Activated naive CD8-positive, alpha-beta T cell treated with anti-CD3 and anti-CD28 coated beads, Interleukin-2, amount 10 ng/mL, durations not matched to agents 7 days and 5 days (primary cell): ENCODE data around the gene MEIS1. TPM values are rescaled to one million over a fixed set of nuclear protein-coding genes. Genes with fewer than 3 reads are reported as not detected.

Experiments used
- ATAC-seq: fragments of 150-1000 bp; cut with Tn5 transposase; one replicate; pipeline ENCODE4 v1.10.0; 2021; ENCODE audit warnings: low read depth, moderate library complexity
- POLR2A ChIA-PET: fragments of 350-600 bp; sonication (Branson Sonifier 250); formaldehyde crosslinking; loops from one replicate; lab custom pipeline; 2021; ENCODE audit warnings: antibody characterized with exemption; lab: Charles Lee
- DNase-seq: peaks from one replicate; pipeline ENCODE4 v3.0.0; 2021
- H3K27ac Mint-ChIP-seq: one replicate; pipeline ENCODE4 v1.8.0; 2022; ENCODE audit warnings: mild to moderate bottlenecking, mixed read lengths
- H3K27me3 Mint-ChIP-seq: one replicate; pipeline ENCODE4 v1.8.0; 2022; ENCODE audit warnings: mild to moderate bottlenecking, moderate library complexity, mixed read lengths
- H3K36me3 Mint-ChIP-seq: one replicate; pipeline ENCODE4 v1.8.0; 2021; ENCODE audit warnings: mild to moderate bottlenecking, mixed read lengths
- H3K4me1 Mint-ChIP-seq: one replicate; pipeline ENCODE4 v1.8.0; 2021; ENCODE audit warnings: mixed read lengths
- H3K4me3 Mint-ChIP-seq: one replicate; pipeline ENCODE4 v1.8.0; 2022; ENCODE audit warnings: mild to moderate bottlenecking, moderate library complexity, mixed read lengths
- H3K9me3 Mint-ChIP-seq: one replicate; pipeline ENCODE4 v1.8.0; 2021; ENCODE audit warnings: mixed read lengths
- total RNA-seq, 2 experiments: library from RNA; stranded (reverse); gene quantifications; one replicate each; pipeline ENCODE4 v1.2.3, GENCODE V29; 2021

The MEIS1 gene
- total RNA-seq, 2 experiments from 2014 or later: not detected

GRCh38 chr2:66461001-66461663, 26.2 kb downstream of the MEIS1 start:
- no peaks in the 10 kb centered on the region for H3K4me1 Mint-ChIP-seq
- H3K36me3 Mint-ChIP-seq: no peaks in the 10 kb centered on the region
- ATAC-seq (no peak), DNase-seq (no peak)
- H3K27me3 Mint-ChIP-seq: no peaks in the 10 kb centered on the region
- no peak overlapping the region for H3K27ac Mint-ChIP-seq
- no peak overlapping the region for H3K4me3 Mint-ChIP-seq
- H3K9me3 Mint-ChIP-seq: no peaks in the 10 kb centered on the region
- POLR2A ChIA-PET: no interaction called here

GRCh38 chr2:66461664-66462500, 27.0 kb downstream of the MEIS1 start:
- Mint-ChIP-seq H3K27ac (no peak overlapping the region), H3K9me3 (no peaks in the 10 kb centered on the region), H3K4me1 (no peaks in the 10 kb centered on the region), H3K27me3 (no peaks in the 10 kb centered on the region), H3K36me3 (no peaks in the 10 kb centered on the region), H3K4me3 (no peak overlapping the region)
- POLR2A ChIA-PET: no interaction called here
- no peak for DNase-seq
- ATAC-seq: no peak

- H3K9me3 Mint-ChIP-seq: no peaks in the 10 kb centered on the region
- POLR2A ChIA-PET: no interaction called here
- H3K4me3 Mint-ChIP-seq: no peak overlapping the region
- no peaks in the 10 kb centered on the region for H3K27me3 Mint-ChIP-seq
- H3K36me3 Mint-ChIP-seq: no peaks in the 10 kb centered on the region
- H3K4me1 Mint-ChIP-seq: no peaks in the 10 kb centered on the region
- ATAC-seq: no peak
- no peak for DNase-seq
- H3K27ac Mint-ChIP-seq: no peak overlapping the region
Observed at GRCh38 chr2:66462501-66462825, 27.5 kb downstream of the MEIS1 start.

GRCh38 chr2:66463206-66463755, 28.4 kb downstream of the MEIS1 start:
- H3K27me3 Mint-ChIP-seq: no peaks in the 10 kb centered on the region
- no peaks in the 10 kb centered on the region for H3K4me1 Mint-ChIP-seq
- no peaks in the 10 kb centered on the region for H3K36me3 Mint-ChIP-seq
- H3K4me3 Mint-ChIP-seq: no peak overlapping the region
- ATAC-seq: no peak
- H3K27ac Mint-ChIP-seq: no peak overlapping the region
- no peak for DNase-seq
- POLR2A ChIA-PET: no interaction called here
- H3K9me3 Mint-ChIP-seq: no peaks in the 10 kb centered on the region

GRCh38 chr2:66464930-66465637, 30.2 kb downstream of the MEIS1 start:
- Mint-ChIP-seq H3K27me3 (no peaks in the 10 kb centered on the region), H3K9me3 (no peaks in the 10 kb centered on the region), H3K4me1 (no peaks in the 10 kb centered on the region), H3K36me3 (no peaks in the 10 kb centered on the region), H3K4me3 (no peak overlapping the region), H3K27ac (no peak overlapping the region)
- POLR2A ChIA-PET: no interaction called here
- DNase-seq (no peak), ATAC-seq (no peak)

- DNase-seq: no peak
- H3K27me3 Mint-ChIP-seq: no peaks in the 10 kb centered on the region
- POLR2A ChIA-PET: no interaction called here
- H3K4me1 Mint-ChIP-seq: no peaks in the 10 kb centered on the region
- H3K9me3 Mint-ChIP-seq: no peaks in the 10 kb centered on the region
- no peaks in the 10 kb centered on the region for H3K36me3 Mint-ChIP-seq
- H3K4me3 Mint-ChIP-seq: no peak overlapping the region
- no peak for ATAC-seq
- H3K27ac Mint-ChIP-seq: no peak overlapping the region
Observed at GRCh38 chr2:66466433-66466832, 31.5 kb downstream of the MEIS1 start.

GRCh38 chr2:66467718-66468117, 32.8 kb downstream of the MEIS1 start:
- no peaks in the 10 kb centered on the region for H3K36me3 Mint-ChIP-seq
- H3K4me1 Mint-ChIP-seq: no peaks in the 10 kb centered on the region
- POLR2A ChIA-PET: no interaction called here
- DNase-seq (no peak), ATAC-seq (no peak)
- no peak overlapping the region for H3K27ac Mint-ChIP-seq
- no peaks in the 10 kb centered on the region for H3K9me3 Mint-ChIP-seq
- no peak overlapping the region for H3K4me3 Mint-ChIP-seq
- H3K27me3 Mint-ChIP-seq: no peaks in the 10 kb centered on the region

- no peaks in the 10 kb centered on the region for H3K4me1 Mint-ChIP-seq
- POLR2A ChIA-PET: no interaction called here
- no peak overlapping the region for H3K27ac Mint-ChIP-seq
- no peaks in the 10 kb centered on the region for H3K36me3 Mint-ChIP-seq
- ATAC-seq (no peak), DNase-seq (no peak)
- no peaks in the 10 kb centered on the region for H3K9me3 Mint-ChIP-seq
- H3K27me3 Mint-ChIP-seq: no peaks in the 10 kb centered on the region
- no peak overlapping the region for H3K4me3 Mint-ChIP-seq
Observed at GRCh38 chr2:66469214-66469902, 34.4 kb downstream of the MEIS1 start.

GRCh38 chr2:66470199-66470598, 35.3 kb downstream of the MEIS1 start:
- Mint-ChIP-seq H3K9me3 (no peaks in the 10 kb centered on the region), H3K27ac (no peak overlapping the region), H3K36me3 (no peaks in the 10 kb centered on the region), H3K4me1 (no peaks in the 10 kb centered on the region), H3K4me3 (no peak overlapping the region), H3K27me3 (no peaks in the 10 kb centered on the region)
- DNase-seq (no peak), ATAC-seq (no peak)
- POLR2A ChIA-PET: no interaction called here

GRCh38 chr2:66472225-66472843, 37.4 kb downstream of the MEIS1 start:
- Mint-ChIP-seq H3K4me1 (no peaks in the 10 kb centered on the region), H3K4me3 (no peak overlapping the region), H3K9me3 (no peaks in the 10 kb centered on the region), H3K36me3 (no peaks in the 10 kb centered on the region), H3K27ac (no peak overlapping the region), H3K27me3 (no peaks in the 10 kb centered on the region)
- no peak for ATAC-seq
- DNase-seq: no peak
- POLR2A ChIA-PET: no interaction called here

- POLR2A ChIA-PET: no interaction called here
- no peak overlapping the region for H3K27ac Mint-ChIP-seq
- ATAC-seq (no peak), DNase-seq (no peak)
- H3K9me3 Mint-ChIP-seq: no peaks in the 10 kb centered on the region
- H3K4me3 Mint-ChIP-seq: no peak overlapping the region
- H3K27me3 Mint-ChIP-seq: no peaks in the 10 kb centered on the region
- H3K36me3 Mint-ChIP-seq: no peaks in the 10 kb centered on the region
- H3K4me1 Mint-ChIP-seq: no peaks in the 10 kb centered on the region
Observed at GRCh38 chr2:66477135-66477842, 42.4 kb downstream of the MEIS1 start.

GRCh38 chr2:66478299-66478698, 43.4 kb downstream of the MEIS1 start:
- no peaks in the 10 kb centered on the region for H3K9me3 Mint-ChIP-seq
- no peak overlapping the region for H3K27ac Mint-ChIP-seq
- H3K27me3 Mint-ChIP-seq: no peaks in the 10 kb centered on the region
- DNase-seq: no peak
- H3K4me1 Mint-ChIP-seq: no peaks in the 10 kb centered on the region
- ATAC-seq: no peak
- no peaks in the 10 kb centered on the region for H3K36me3 Mint-ChIP-seq
- no peak overlapping the region for H3K4me3 Mint-ChIP-seq
- POLR2A ChIA-PET: no interaction called here
